ENCODE results near the gene OSER1.

OSER1 gene

GRCh38 chr20:44208770-44209169, 1.8 kb downstream of the OSER1 start:
- peaks cover 21 to 23% of the 10 kb centered on the region in 2 experiments for H3K36me3 ChIP-seq (ENCODE audit: control insufficient read depth in 2 of 2, insufficient read depth in 1 of 2, low read length in 2 of 2)
- H3K4me3 ChIP-seq (ENCODE audit: low read depth, low read length), result peak overlapping the region; percentile 70
- TF ChIP-seq ZNF704 (tag by site-specific recombination; IDR thresholded peaks at IDR 0.05) (no peak), CTCF (tag by site-specific recombination; IDR thresholded peaks at IDR 0.05) (no peak), ZNF639 (tag by site-specific recombination; IDR thresholded peaks at IDR 0.05) (no peak), ZNF10 (tag by site-specific recombination; IDR thresholded peaks at IDR 0.05) (no peak), ZNF521 (tag by site-specific recombination; IDR thresholded peaks at IDR 0.05) (no peak), ZNF157 (tag by site-specific recombination; IDR thresholded peaks at IDR 0.05) (no peak), ZNF398 (tag by site-specific recombination; IDR thresholded peaks at IDR 0.05) (no peak), ZNF791 (tag by site-specific recombination; IDR thresholded peaks at IDR 0.05) (no peak), SP3 (tag by site-specific recombination; IDR thresholded peaks at IDR 0.05) (no peak)
- H3K27ac ChIP-seq (ENCODE audit: extremely low read depth, low read depth, low read length), result no peak overlapping the region
- no peaks in the 10 kb centered on the region for H3K9me3 ChIP-seq (ENCODE audit: control insufficient read depth, insufficient read depth, low read depth, low read length)
- H3K4me1 ChIP-seq (ENCODE audit: control insufficient read depth, insufficient read depth, low read length), result peaks cover 22% of the 10 kb centered on the region
- ChIA-PET CTCF (interaction anchor here (0.7 to 2.9 kb wide), 5 partner anchors 9 to 390 kb away, joined by 3 to 11 read pairs (median 5); partner anchors contain the start of gene TTPAL), POLR2A (interaction anchor here (0.9 kb wide), 1 partner anchor 13 kb away, joined by 3 read pairs; no protein-coding TSS in a partner anchor)

GRCh38 chr20:44208165-44208564, 2.4 kb downstream of the OSER1 start:
- POLR2A ChIA-PET, result interaction anchor here (0.6 to 0.9 kb wide), 4 partner anchors 13 to 857 kb away, joined by 3 to 5 read pairs (median 4); no protein-coding TSS in a partner anchor
- Histone ChIP-seq H3K9me3 (ENCODE audit: control insufficient read depth, insufficient read depth, low read depth, low read length) (no peaks in the 10 kb centered on the region), H3K36me3 (ENCODE audit: control insufficient read depth in 2 of 2, insufficient read depth in 1 of 2, low read length in 2 of 2) (peaks cover 23 to 25% of the 10 kb centered on the region in 2 experiments), H3K4me1 (ENCODE audit: control insufficient read depth, insufficient read depth, low read length) (peaks cover 22% of the 10 kb centered on the region), H3K27ac (ENCODE audit: extremely low read depth, low read depth, low read length) (no peak overlapping the region), H3K4me3 (ENCODE audit: low read depth, low read length) (peak overlapping the region; percentile 70)
- CTCF ChIA-PET, result interaction anchor here (0.7 to 2.9 kb wide), 4 partner anchors 9 to 391 kb away, joined by 3 to 11 read pairs (median 7); no protein-coding TSS in a partner anchor
- peak; percentile 55 for TF ChIP-seq ZNF335 (tag by site-specific recombination; conservative IDR thresholded peaks at IDR 0.05)
- TF ChIP-seq PRDM4 (tag by site-specific recombination; IDR thresholded peaks at IDR 0.05), result peak; percentile 44; the same call in 1 of the 2 replicates
- no peak for TF ChIP-seq ZBTB44 (tag by site-specific recombination; IDR thresholded peaks at IDR 0.05)

All from HEK293 (cell line).